CD4-positive, alpha-beta T cell (primary cell): ENCODE measurements around the gene ARHGAP26. TPM values are rescaled to one million over a fixed set of nuclear protein-coding genes. Genes with fewer than 3 reads are reported as not detected.

Experiments used
- ATAC-seq: fragments of 200-7000 bp; cut with Tn5 transposase; one replicate; pipeline ENCODE4 v1.10.0; 2022; ENCODE audit warnings: mild to moderate bottlenecking; ENCODE audit not compliant: poor library complexity
- CTCF ChIA-PET: fragments of 350-600 bp; sonication (Branson Sonifier 250); formaldehyde crosslinking; loops from one replicate; lab custom pipeline; 2021; ENCODE audit warnings: antibody characterized with exemption, inconsistent platforms; lab: Charles Lee
- POLR2A ChIA-PET: fragments of 350-600 bp; sonication (Branson Sonifier 250); formaldehyde crosslinking; loops from one replicate; lab custom pipeline; 2021; ENCODE audit warnings: antibody characterized with exemption, inconsistent platforms; lab: Charles Lee
- DNase-seq, 14 experiments: peaks; one replicate each; pipeline ENCODE4 v3.0.0-alpha.2; 2013 to 2020; ENCODE audit warnings: mixed read lengths in 2 of 14
- H3K27ac ChIP-seq, 2 donors: one replicate each; pipeline versions ENCODE4 v1.5.1 to v1.7.0; 2013; ENCODE audit warnings: low read length in 2 of 2, low read depth in 1 of 2, mild to moderate bottlenecking in 1 of 2
- H3K27me3 ChIP-seq, 2 experiments: 1 replicate in 1 of 2; 2 replicates in 1 of 2; pipeline versions ENCODE4 v1.6.1 to v1.7.0; 2013; ENCODE audit warnings: low read length in 2 of 2, control low read depth in 1 of 2, mild to moderate bottlenecking in 1 of 2, moderate library complexity in 1 of 2; ENCODE audit not compliant: insufficient read depth in 2 of 2, control insufficient read depth in 1 of 2
- H3K36me3 ChIP-seq: one replicate; pipeline ENCODE4 v1.6.1; 2013; ENCODE audit warnings: low read length, control low read depth; ENCODE audit not compliant: insufficient read depth
- H3K4me1 ChIP-seq: one replicate; pipeline ENCODE4 v1.6.1; 2013; ENCODE audit warnings: low read length, control low read depth; ENCODE audit not compliant: insufficient read depth
- H3K4me3 ChIP-seq: one replicate; pipeline ENCODE4 v1.5.1; 2013; ENCODE audit warnings: mild to moderate bottlenecking, low read length, moderate library complexity
- H3K9me3 ChIP-seq, 2 experiments: 1 replicate in 1 of 2; 2 replicates in 1 of 2; pipeline versions ENCODE4 v1.6.1 to v1.7.0; 2013; ENCODE audit warnings: low read length in 2 of 2, mild to moderate bottlenecking in 2 of 2, control low read depth in 1 of 2, moderate library complexity in 1 of 2; ENCODE audit not compliant: control insufficient read depth in 1 of 2, insufficient read depth in 1 of 2
- H3K27ac Mint-ChIP-seq: one replicate; pipeline ENCODE4 v1.8.0; 2020; ENCODE audit warnings: mixed read lengths
- H3K27me3 Mint-ChIP-seq: one replicate; pipeline ENCODE4 v1.8.0; 2021; ENCODE audit warnings: mixed read lengths
- H3K36me3 Mint-ChIP-seq: one replicate; pipeline ENCODE4 v1.8.0; 2021; ENCODE audit warnings: low read depth, mixed read lengths
- H3K4me1 Mint-ChIP-seq: one replicate; pipeline ENCODE4 v1.8.0; 2021; ENCODE audit warnings: low read depth, mixed read lengths
- H3K4me3 Mint-ChIP-seq: one replicate; pipeline ENCODE4 v1.8.0; 2020; ENCODE audit warnings: mild to moderate bottlenecking, mixed read lengths
- H3K9me3 Mint-ChIP-seq: one replicate; pipeline ENCODE4 v1.8.0; 2020; ENCODE audit warnings: mixed read lengths
- CTCF ChIP-seq: fragments of 200-600 bp; IDR thresholded peaks from one replicate; pipeline ENCODE4 v1.8.0; 2022; ENCODE audit warnings: antibody characterized with exemption, mild to moderate bottlenecking
- intact Hi-C, 2 experiments: fragments of 100-400 bp; cut with DNase I in 1 of 2; cut with micrococcal nuclease in 1 of 2; formaldehyde crosslinking; loops; one replicate each; pipeline versions ENCODE4 v1.15.1 to v1.9.0; 2023 to 2025; cut with DNase I, micrococcal nuclease
- total RNA-seq, 174 experiments: library from RNA in 2 of 174; stranded (reverse) in 2 of 174; gene quantifications; one replicate each; pipeline ENCODE4 v1.2.3 and lab custom pipeline; 2021 to 2026

ARHGAP26 gene
- total RNA-seq, 2 experiments from 2014 or later = 24.9 to 27.3 TPM

- H3K4me1 Mint-ChIP-seq = peaks cover 13% of the 10 kb centered on the region
- H3K4me1 ChIP-seq = peaks cover 6% of the 10 kb centered on the region
- no peaks in the 10 kb centered on the region for H3K27me3 ChIP-seq
- H3K9me3 Mint-ChIP-seq = peaks cover 8% of the 10 kb centered on the region
- no peaks in the 10 kb centered on the region for H3K27me3 Mint-ChIP-seq
- no peak overlapping the region for H3K27ac Mint-ChIP-seq
- TF ChIP-seq CTCF = no peak
- intact Hi-C loops = no loop called here
- CTCF ChIA-PET = no interaction called here
- peaks cover 5 to 14% of the 10 kb centered on the region in 2 experiments for H3K9me3 ChIP-seq
- no peaks in the 10 kb centered on the region for H3K36me3 ChIP-seq
- no peak overlapping the region for H3K27ac ChIP-seq
- DNase-seq (no peak), ATAC-seq (no peak)
- no peak overlapping the region for H3K4me3 Mint-ChIP-seq
- H3K36me3 Mint-ChIP-seq = peaks cover 36% of the 10 kb centered on the region
- no peak overlapping the region for H3K4me3 ChIP-seq
- POLR2A ChIA-PET = no interaction called here
Measured at GRCh38 chr5:143187495-143187894, 417.3 kb downstream of the ARHGAP26 start.

GRCh38 chr5:143188083-143188482, 417.9 kb downstream of the ARHGAP26 start:
- no peak overlapping the region for H3K27ac ChIP-seq
- peaks cover 36% of the 10 kb centered on the region for H3K36me3 Mint-ChIP-seq
- no peaks in the 10 kb centered on the region for H3K27me3 Mint-ChIP-seq
- H3K36me3 ChIP-seq = no peaks in the 10 kb centered on the region
- peaks cover 6% of the 10 kb centered on the region for H3K4me1 ChIP-seq
- H3K27me3 ChIP-seq = no peaks in the 10 kb centered on the region
- no peak overlapping the region for H3K4me3 Mint-ChIP-seq
- no peak overlapping the region for H3K4me3 ChIP-seq
- TF ChIP-seq CTCF = no peak
- DNase-seq = no peak
- H3K9me3 ChIP-seq = peaks cover 5 to 14% of the 10 kb centered on the region in 2 experiments
- no peak overlapping the region for H3K27ac Mint-ChIP-seq
- H3K4me1 Mint-ChIP-seq = peaks cover 7% of the 10 kb centered on the region
- POLR2A ChIA-PET = interaction anchor here (0.6 kb wide), 1 partner anchor 367 kb away, joined by 3 read pairs; no protein-coding TSS in a partner anchor
- ATAC-seq = no peak
- H3K9me3 Mint-ChIP-seq = peaks cover 8% of the 10 kb centered on the region
- intact Hi-C loops = no loop called here
- CTCF ChIA-PET = no interaction called here

- Mint-ChIP-seq H3K27ac (no peak overlapping the region), H3K4me1 (peaks cover 1% of the 10 kb centered on the region), H3K9me3 (peaks cover 8% of the 10 kb centered on the region), H3K36me3 (peaks cover 36% of the 10 kb centered on the region), H3K27me3 (no peaks in the 10 kb centered on the region), H3K4me3 (no peak overlapping the region)
- POLR2A ChIA-PET = no interaction called here
- Histone ChIP-seq H3K27ac (no peak overlapping the region), H3K4me1 (peaks cover under 1% of the 10 kb centered on the region), H3K36me3 (no peaks in the 10 kb centered on the region), H3K27me3 (no peaks in the 10 kb centered on the region), H3K4me3 (no peak overlapping the region), H3K9me3 (peaks cover 5 to 14% of the 10 kb centered on the region in 2 experiments)
- DNase-seq = no peak
- TF ChIP-seq CTCF = no peak
- intact Hi-C loops = no loop called here
- CTCF ChIA-PET = no interaction called here
- no peak for ATAC-seq
Measured at GRCh38 chr5:143188692-143189091, 418.5 kb downstream of the ARHGAP26 start.
